ENCODE results near the gene PNPLA6. TPM values are rescaled to one million over a fixed set of nuclear protein-coding genes. Genes with fewer than 3 reads are reported as not detected.

The PNPLA6 gene
- total RNA-seq, 1 donor from 2014 or later, result 40.8 TPM

GRCh38 chr19:7527516-7528191 lies 7.9 kb upstream of the PNPLA6 start:
- Histone ChIP-seq H3K4me3 (ENCODE audit: low read depth, low read length) (no peak overlapping the region), H3K36me3 (ENCODE audit: control insufficient read depth, insufficient read depth, low read length) (peaks cover 7% of the 10 kb centered on the region)

GRCh38 chr19:7528192-7528519 lies 7.4 kb upstream of the PNPLA6 start:
- DNase-seq (ENCODE audit: low read depth) (no peak), FAIRE-seq (no peak)
- Histone ChIP-seq H3K4me3 (ENCODE audit: low read depth, low read length) (no peak overlapping the region), H3K36me3 (ENCODE audit: control insufficient read depth, insufficient read depth, low read length) (peaks cover 7% of the 10 kb centered on the region), H3K27me3 (ENCODE audit: control insufficient read depth, insufficient read depth, low read length) (no peaks in the 10 kb centered on the region)
- TF ChIP-seq CTCF (IDR thresholded peaks at IDR 0.05; ENCODE audit: insufficient read depth, low read length, severe bottlenecking), result no peak

More at GRCh38 chr19:7527516-7528191, 7.9 kb upstream of the PNPLA6 start:
- no peak for TF ChIP-seq CTCF (IDR thresholded peaks at IDR 0.05; ENCODE audit: insufficient read depth, low read length, severe bottlenecking)
- FAIRE-seq, result no peak
- no peak for DNase-seq (ENCODE audit: low read depth)
- H3K27me3 ChIP-seq (ENCODE audit: control insufficient read depth, insufficient read depth, low read length), result no peaks in the 10 kb centered on the region

GRCh38 chr19:7528522-7529245 lies 6.8 kb upstream of the PNPLA6 start:
- Histone ChIP-seq H3K4me3 (ENCODE audit: low read depth, low read length) (no peak overlapping the region), H3K36me3 (ENCODE audit: control insufficient read depth, insufficient read depth, low read length) (peaks cover 7% of the 10 kb centered on the region)

GRCh38 chr19:7529246-7529600 lies 6.3 kb upstream of the PNPLA6 start:
- Histone ChIP-seq H3K36me3 (ENCODE audit: control insufficient read depth, insufficient read depth, low read length) (peaks cover 7% of the 10 kb centered on the region), H3K4me3 (ENCODE audit: low read depth, low read length) (no peak overlapping the region), H3K27me3 (ENCODE audit: control insufficient read depth, insufficient read depth, low read length) (no peaks in the 10 kb centered on the region)
- DNase-seq (ENCODE audit: low read depth), result no peak
- TF ChIP-seq CTCF (IDR thresholded peaks at IDR 0.05; ENCODE audit: insufficient read depth, low read length, severe bottlenecking), result no peak
- FAIRE-seq, result no peak

More at GRCh38 chr19:7528522-7529245, 6.8 kb upstream of the PNPLA6 start:
- H3K27me3 ChIP-seq (ENCODE audit: control insufficient read depth, insufficient read depth, low read length), result no peaks in the 10 kb centered on the region
- no peak for DNase-seq (ENCODE audit: low read depth)
- TF ChIP-seq CTCF (IDR thresholded peaks at IDR 0.05; ENCODE audit: insufficient read depth, low read length, severe bottlenecking), result no peak
- no peak for FAIRE-seq

- DNase-seq (ENCODE audit: low read depth), result no peak
- Histone ChIP-seq H3K27me3 (ENCODE audit: control insufficient read depth, insufficient read depth, low read length) (no peaks in the 10 kb centered on the region), H3K4me3 (ENCODE audit: low read depth, low read length) (no peak overlapping the region), H3K36me3 (ENCODE audit: control insufficient read depth, insufficient read depth, low read length) (peaks cover 7% of the 10 kb centered on the region)
- no peak for FAIRE-seq
- TF ChIP-seq CTCF (IDR thresholded peaks at IDR 0.05; ENCODE audit: insufficient read depth, low read length, severe bottlenecking), result no peak
These were observed 5.7 kb upstream of the PNPLA6 start for GRCh38 chr19:7529610-7530490.
